Keratinocyte (primary cell): Measurements from ENCODE around the gene PAQR7. TPM values are rescaled to one million over a fixed set of nuclear protein-coding genes. Genes with fewer than 3 reads are reported as not detected.
A peak's percentile ranks its signal among the peaks of the same experiment; 100 is the strongest.

Source experiments
- DNase-seq: peaks from one replicate; pipeline ENCODE4 v3.0.0-alpha.2; 2011; ENCODE audit warnings: low read depth, missing footprints, low spot score
- FAIRE-seq: peaks from 2 replicates; lab custom pipeline; 2011; peaks lifted over from hg19 to GRCh38; lab: Jason Lieb, UNC
- H2AFZ ChIP-seq: 2 replicates; pipeline ENCODE4 v1.6.0; 2012; ENCODE audit warnings: low read length, control low read depth, inconsistent platforms; ENCODE audit not compliant: control insufficient read depth
- H3K27ac ChIP-seq: 2 replicates; pipeline ENCODE4 v1.5.1; 2011; ENCODE audit warnings: low read length; ENCODE audit not compliant: control insufficient read depth, insufficient read depth
- H3K27me3 ChIP-seq: 3 replicates; pipeline ENCODE4 v1.6.0; 2011; ENCODE audit warnings: low read length; ENCODE audit not compliant: control insufficient read depth, insufficient read depth; ENCODE audit errors: extremely low read depth
- H3K36me3 ChIP-seq, 2 experiments: 2 replicates in 1 of 2; 3 replicates in 1 of 2; pipeline ENCODE4 v1.5.1; 2011; ENCODE audit warnings: low read length in 2 of 2, mild to moderate bottlenecking in 1 of 2; ENCODE audit not compliant: control insufficient read depth in 2 of 2, insufficient read depth in 2 of 2; ENCODE audit errors: extremely low read depth in 1 of 2
- H3K4me1 ChIP-seq: 3 replicates; pipeline ENCODE4 v1.5.1; 2011; ENCODE audit warnings: low read length; ENCODE audit not compliant: control insufficient read depth, insufficient read depth; ENCODE audit errors: extremely low read depth
- H3K4me2 ChIP-seq: 3 replicates; pipeline ENCODE4 v1.6.0; 2011; ENCODE audit warnings: low read depth, low read length; ENCODE audit not compliant: control insufficient read depth, insufficient read depth; ENCODE audit errors: extremely low read depth
- H3K4me3 ChIP-seq, 3 experiments: fragments of 200-600 bp in 1 of 3; sonication (generic) in 1 of 3; 2 replicates in 2 of 3; 3 replicates in 1 of 3; pipeline ENCODE4 v1.5.1; 2011 to 2016; ENCODE audit warnings: low read length in 3 of 3, mild to moderate bottlenecking in 3 of 3, control low read depth in 2 of 3, inconsistent platforms in 1 of 3, low read depth in 1 of 3, mixed read lengths in 1 of 3, mixed run types in 1 of 3, moderate library complexity in 1 of 3; ENCODE audit not compliant: control insufficient read depth in 2 of 3, insufficient read depth in 2 of 3; ENCODE audit errors: extremely low read depth in 1 of 3
- H3K79me2 ChIP-seq: 2 replicates; pipeline ENCODE4 v1.6.0; 2012; ENCODE audit warnings: low read length; ENCODE audit not compliant: control insufficient read depth, insufficient read depth
- H3K9ac ChIP-seq: 3 replicates; pipeline ENCODE4 v1.6.0; 2011; ENCODE audit warnings: low read length; ENCODE audit not compliant: control insufficient read depth, insufficient read depth; ENCODE audit errors: extremely low read depth
- H3K9me1 ChIP-seq: 3 replicates; pipeline ENCODE4 v1.6.0; 2011; ENCODE audit warnings: low read length; ENCODE audit not compliant: control insufficient read depth, insufficient read depth; ENCODE audit errors: extremely low read depth
- H3K9me3 ChIP-seq: 2 replicates; pipeline ENCODE4 v1.5.1; 2012; ENCODE audit warnings: low read depth, low read length; ENCODE audit not compliant: control insufficient read depth
- H4K20me1 ChIP-seq: 3 replicates; pipeline ENCODE4 v1.6.0; 2011; ENCODE audit warnings: low read length; ENCODE audit not compliant: control insufficient read depth, insufficient read depth; ENCODE audit errors: extremely low read depth
- CTCF ChIP-seq, 3 experiments: IDR thresholded peaks in 1 of 3; conservative IDR thresholded peaks in 1 of 3; optimal IDR thresholded peaks in 1 of 3; 2 replicates in 2 of 3; 3 replicates in 1 of 3; pipeline versions ENCODE3 to v1.5.1; 2011; ENCODE audit warnings: low read length in 3 of 3, mild to moderate bottlenecking in 3 of 3, moderate library complexity in 2 of 3, control low read depth in 1 of 3, inconsistent platforms in 1 of 3; ENCODE audit not compliant: insufficient read depth in 2 of 3; ENCODE audit errors: extremely low read depth in 1 of 3
- EZH2 ChIP-seq: IDR thresholded peaks from one replicate; pipeline ENCODE4 v1.6.1; 2012; ENCODE audit warnings: inconsistent platforms, mild to moderate bottlenecking, low read length, moderate library complexity
- dilution Hi-C: fragments of 300-500 bp; cut with MboI; formaldehyde crosslinking; loops from one replicate; pipeline ENCODE4 v1.7.0; 2020; ENCODE audit warnings: low sequenced_read_pairs; ENCODE audit not compliant: extremely low pct_ligation_motif_present
- polyA plus RNA-seq, 5 experiments: library from polyadenylated mRNA; depleted of rRNA in 3 of 5; stranded (reverse) in 3 of 5; stranded (forward) in 1 of 5; unstranded in 1 of 5; fragments of >200 nt; gene quantifications; 1 replicate in 1 of 5; 2 replicates in 3 of 5; 3 replicates in 1 of 5; pipeline versions ENCODE4 v1.2.1 to v1.2.3, GENCODE V29; 2011 to 2012; ENCODE audit warnings: missing spikeins in 2 of 5, low read depth in 1 of 5, low replicate concordance in 1 of 5

PAQR7 gene
- polyA plus RNA-seq, 1 donor (not counting 4 experiments of a cell fraction or from before 2014, with no cell fraction given): 14.5 TPM

- Histone ChIP-seq H3K27ac (peak overlapping the region; percentile 74), H3K4me2 (peak overlapping the region; percentile 69), H3K9ac (no peak overlapping the region), H3K9me3 (no peaks in the 10 kb centered on the region), H3K27me3 (no peaks in the 10 kb centered on the region), H2AFZ (no peak overlapping the region), H3K36me3 (no peaks in the 10 kb centered on the region), H3K9me1 (no peaks in the 10 kb centered on the region), H3K4me1 (peaks cover 51% of the 10 kb centered on the region), H3K4me3 (no peak overlapping the region), H3K79me2 (no peaks in the 10 kb centered on the region), H4K20me1 (no peaks in the 10 kb centered on the region)
- TF ChIP-seq CTCF (optimal IDR thresholded peaks at IDR 0.05 in 1 of 3, IDR thresholded peaks at IDR 0.05 in 1 of 3, conservative IDR thresholded peaks at IDR 0.05 in 1 of 3; ENCODE audit: extremely low read depth in 1 of 3, insufficient read depth in 2 of 3, low read length in 3 of 3): peak; percentile 13 to 17 (median 17)
- no peak for TF ChIP-seq EZH2
- dilution Hi-C loops: loop anchor here (25.0 kb wide), 1 partner anchor 98 kb away; the partner anchor contains the start of gene PAFAH2
- FAIRE-seq (no peak), DNase-seq (no peak)
Measured at GRCh38 chr1:25889470-25889869, 14.0 kb upstream of the PAQR7 start.

GRCh38 chr1:25888426-25888987 is 13.0 kb upstream of the PAQR7 start:
- TF ChIP-seq EZH2: no peak
- no peak for TF ChIP-seq CTCF (optimal IDR thresholded peaks at IDR 0.05 in 1 of 3, IDR thresholded peaks at IDR 0.05 in 1 of 3, conservative IDR thresholded peaks at IDR 0.05 in 1 of 3; ENCODE audit: extremely low read depth in 1 of 3, insufficient read depth in 2 of 3, low read length in 3 of 3)
- Histone ChIP-seq H4K20me1 (no peaks in the 10 kb centered on the region), H3K4me3 (no peak overlapping the region), H3K9me1 (no peaks in the 10 kb centered on the region), H3K27ac (peak overlapping the region; percentile 3), H3K27me3 (no peaks in the 10 kb centered on the region), H3K4me2 (peak overlapping the region; percentile 14), H3K79me2 (no peaks in the 10 kb centered on the region), H3K4me1 (peaks cover 51% of the 10 kb centered on the region), H3K36me3 (no peaks in the 10 kb centered on the region), H3K9ac (no peak overlapping the region), H2AFZ (peak overlapping the region; percentile 54), H3K9me3 (no peaks in the 10 kb centered on the region)
- dilution Hi-C loops: loop anchor here (25.0 kb wide), 1 partner anchor 99 kb away; the partner anchor contains the start of gene PAFAH2
- DNase-seq: no peak
- peak; percentile 80 for FAIRE-seq
